ENCODE measurements around the gene RMND1.

RMND1 gene

DNA sequence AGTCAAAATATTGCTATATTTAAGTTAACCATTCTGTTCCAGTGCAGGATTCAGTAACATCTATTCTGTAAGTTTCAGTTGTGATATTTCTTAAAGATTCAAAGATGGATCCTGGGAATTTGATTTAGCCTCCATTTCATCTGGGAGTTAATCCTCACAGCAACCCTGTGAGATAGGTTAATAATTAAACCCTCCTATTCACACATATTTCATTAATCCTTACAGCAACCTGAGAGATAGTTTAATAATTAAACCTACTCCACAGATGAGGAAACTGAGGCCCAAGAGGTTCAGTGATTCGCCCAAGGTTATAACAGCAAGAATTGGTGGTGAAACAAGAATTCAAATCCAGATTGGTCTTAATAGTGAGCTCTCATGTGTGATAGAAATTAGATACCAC lies 49.7 kb downstream of the RMND1 start:
- no peak for DNase-seq (ENCODE audit: low spot score)
- TF ChIP-seq, protein P1, sequence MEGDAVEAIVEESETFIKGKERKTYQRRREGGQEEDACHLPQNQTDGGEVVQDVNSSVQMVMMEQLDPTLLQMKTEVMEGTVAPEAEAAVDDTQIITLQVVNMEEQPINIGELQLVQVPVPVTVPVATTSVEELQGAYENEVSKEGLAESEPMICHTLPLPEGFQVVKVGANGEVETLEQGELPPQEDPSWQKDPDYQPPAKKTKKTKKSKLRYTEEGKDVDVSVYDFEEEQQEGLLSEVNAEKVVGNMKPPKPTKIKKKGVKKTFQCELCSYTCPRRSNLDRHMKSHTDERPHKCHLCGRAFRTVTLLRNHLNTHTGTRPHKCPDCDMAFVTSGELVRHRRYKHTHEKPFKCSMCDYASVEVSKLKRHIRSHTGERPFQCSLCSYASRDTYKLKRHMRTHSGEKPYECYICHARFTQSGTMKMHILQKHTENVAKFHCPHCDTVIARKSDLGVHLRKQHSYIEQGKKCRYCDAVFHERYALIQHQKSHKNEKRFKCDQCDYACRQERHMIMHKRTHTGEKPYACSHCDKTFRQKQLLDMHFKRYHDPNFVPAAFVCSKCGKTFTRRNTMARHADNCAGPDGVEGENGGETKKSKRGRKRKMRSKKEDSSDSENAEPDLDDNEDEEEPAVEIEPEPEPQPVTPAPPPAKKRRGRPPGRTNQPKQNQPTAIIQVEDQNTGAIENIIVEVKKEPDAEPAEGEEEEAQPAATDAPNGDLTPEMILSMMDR (IDR thresholded peaks at IDR 0.05; ENCODE audit: extremely low read depth, insufficient read depth, missing control alignments): no peak
- in situ Hi-C loops (cut with MboI; ENCODE audit: low pct_unique_long_range_greater_than_20kb, low sequenced_read_pairs, unreplicated experiment): no loop called here

DNA sequence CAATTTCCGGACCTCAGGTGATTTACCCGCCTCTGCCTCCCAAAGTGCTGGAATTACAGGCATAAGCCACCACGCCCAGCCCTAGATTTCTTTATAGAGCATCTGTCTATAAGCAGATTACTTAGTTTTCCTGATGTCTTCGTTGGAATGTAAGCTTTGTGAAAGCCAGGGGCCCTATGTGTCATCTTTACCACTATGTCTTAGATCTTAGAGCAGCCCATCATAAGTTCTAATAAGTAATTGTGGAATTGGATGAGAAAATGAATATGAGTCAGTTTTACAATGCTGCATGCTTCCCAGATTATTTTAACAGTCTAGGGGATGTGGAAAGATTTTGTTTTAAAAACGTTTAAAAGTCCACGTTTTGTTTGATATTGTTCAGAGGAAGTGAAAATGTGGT lies 51.5 kb downstream of the RMND1 start:
- no peak for DNase-seq (ENCODE audit: low spot score)
- in situ Hi-C loops (cut with MboI; ENCODE audit: low pct_unique_long_range_greater_than_20kb, low sequenced_read_pairs, unreplicated experiment): no loop called here

DNA sequence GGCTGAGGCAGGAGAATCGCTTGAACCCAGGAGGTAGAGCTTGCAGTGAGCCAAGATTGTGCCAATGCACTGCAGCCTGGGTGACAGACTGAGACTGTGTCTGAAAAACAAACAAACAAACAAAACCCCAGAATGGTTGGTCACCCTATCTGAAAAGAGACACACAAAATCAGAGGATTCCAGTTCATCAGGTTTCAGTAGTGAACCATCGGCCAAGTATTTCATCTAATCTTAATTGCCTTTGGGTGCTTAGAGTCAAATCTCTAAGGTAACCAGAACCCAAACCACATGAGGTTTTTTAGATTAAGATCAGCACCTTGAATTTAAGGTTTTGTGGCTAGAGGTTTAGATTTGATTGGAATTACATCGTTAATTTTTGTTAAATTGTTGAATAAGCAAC lies 52.2 kb downstream of the RMND1 start:
- no peak for DNase-seq (ENCODE audit: low spot score)
- TF ChIP-seq, protein P1 (IDR thresholded peaks at IDR 0.05; ENCODE audit: extremely low read depth, insufficient read depth, missing control alignments): no peak
- in situ Hi-C loops (cut with MboI; ENCODE audit: low pct_unique_long_range_greater_than_20kb, low sequenced_read_pairs, unreplicated experiment): no loop called here

More for the DNA sequence above, 51.5 kb downstream of the RMND1 start:
- TF ChIP-seq, protein P1 (IDR thresholded peaks at IDR 0.05; ENCODE audit: extremely low read depth, insufficient read depth, missing control alignments): no peak

DNA sequence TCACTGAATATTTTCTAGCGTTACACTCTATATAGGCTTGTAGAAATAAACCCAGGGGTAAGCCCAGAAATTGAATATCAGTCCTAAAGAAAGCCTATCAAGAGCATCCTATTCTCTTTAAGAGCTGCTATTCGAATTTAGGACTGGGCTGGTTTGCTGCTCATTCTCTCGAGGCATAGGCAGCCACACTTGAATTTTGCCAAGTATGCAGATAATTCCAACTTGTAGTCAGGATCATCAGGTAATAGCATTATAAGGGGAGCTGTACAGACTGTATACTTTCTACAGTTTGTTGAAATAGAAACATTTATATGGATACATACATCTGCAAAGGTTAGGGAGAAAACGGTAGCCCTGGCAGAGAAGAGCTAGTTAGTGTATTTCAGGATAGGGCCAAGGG lies 58.5 kb downstream of the RMND1 start:
- no peak for DNase-seq (ENCODE audit: low spot score)
- in situ Hi-C loops (cut with MboI; ENCODE audit: low pct_unique_long_range_greater_than_20kb, low sequenced_read_pairs, unreplicated experiment): no loop called here

DNA sequence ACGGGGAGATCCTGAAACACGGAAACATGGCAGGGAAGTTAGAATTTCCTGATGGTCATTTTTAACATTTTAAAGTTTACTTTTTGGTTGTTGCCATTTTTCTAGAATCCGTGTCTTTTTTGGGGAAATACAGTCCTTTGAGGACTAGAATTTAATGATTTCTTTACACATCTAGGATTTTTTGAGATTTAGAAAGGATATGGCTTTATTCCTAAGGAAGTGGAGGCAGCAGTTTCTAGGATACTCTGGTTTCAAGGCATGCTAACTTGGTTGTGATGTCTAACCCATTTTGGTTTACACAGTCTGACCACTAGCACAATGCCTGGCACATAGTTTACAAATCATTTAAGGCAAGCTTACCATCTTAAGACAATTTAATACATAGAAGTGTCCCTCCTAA lies 59.5 kb downstream of the RMND1 start:
- TF ChIP-seq, protein P1 (IDR thresholded peaks at IDR 0.05; ENCODE audit: extremely low read depth, insufficient read depth, missing control alignments): no peak
- in situ Hi-C loops (cut with MboI; ENCODE audit: low pct_unique_long_range_greater_than_20kb, low sequenced_read_pairs, unreplicated experiment): no loop called here
- DNase-seq (ENCODE audit: low spot score): no peak

More for the DNA sequence above, 58.5 kb downstream of the RMND1 start:
- TF ChIP-seq, protein P1 (IDR thresholded peaks at IDR 0.05; ENCODE audit: extremely low read depth, insufficient read depth, missing control alignments): no peak

DNA sequence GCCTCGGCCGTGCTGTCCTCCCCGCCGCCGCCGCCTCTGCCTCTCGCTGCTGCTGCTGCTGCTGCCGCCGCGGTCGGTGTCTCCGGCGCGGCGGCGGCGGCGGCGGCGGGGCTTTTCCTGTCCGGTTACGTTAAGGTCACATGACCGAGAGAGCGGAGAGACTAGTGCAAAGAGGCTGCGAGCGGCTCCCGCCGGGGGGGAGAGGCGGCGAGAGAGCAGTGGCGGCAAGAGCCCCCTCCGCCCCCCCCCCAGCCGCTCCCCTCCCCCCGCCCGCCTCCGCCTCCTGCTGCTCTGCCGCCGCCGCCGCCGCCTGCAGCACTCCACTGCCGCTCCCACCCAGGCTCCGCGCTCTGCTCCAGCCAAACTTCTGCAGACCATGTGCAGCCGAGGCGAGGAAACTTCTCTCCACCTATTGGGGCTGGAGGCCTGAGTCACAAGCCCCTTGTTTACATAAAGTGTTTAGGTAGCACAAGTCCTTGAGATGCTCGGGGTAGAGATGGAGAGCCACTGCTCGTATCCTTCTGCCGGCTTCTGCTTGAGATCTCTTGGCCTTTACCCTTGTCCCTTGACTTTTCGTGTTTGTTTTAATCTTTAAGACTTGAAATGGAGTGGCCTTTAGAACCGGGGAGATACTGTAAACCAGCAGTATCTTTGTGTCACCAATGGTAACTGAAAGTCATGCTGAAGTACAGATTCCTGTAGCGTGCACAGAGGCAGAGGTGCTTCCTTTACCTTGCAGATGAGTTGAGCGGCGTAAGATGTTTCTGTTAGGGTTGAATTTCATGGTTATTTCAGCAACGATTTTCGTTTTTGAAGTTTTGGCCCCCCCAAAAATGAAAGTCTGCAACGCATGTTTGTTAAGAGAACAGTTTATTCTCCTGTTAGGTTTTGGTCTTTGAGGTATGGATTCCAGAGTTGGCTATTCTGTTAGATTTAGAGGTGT lies 60.2 kb downstream of the RMND1 start, which contains the start of gene ZBTB2:
Gene ZBTB2, minus strand, starts transcription at position 89 of the 943 bp plus-strand sequence. CDS start 17,922 bp downstream, outside the sequence.
- in situ Hi-C loops (cut with MboI; ENCODE audit: low pct_unique_long_range_greater_than_20kb, low sequenced_read_pairs, unreplicated experiment): no loop called here
- TF ChIP-seq, protein P1 (IDR thresholded peaks at IDR 0.05; ENCODE audit: extremely low read depth, insufficient read depth, missing control alignments): no peak
- peak; percentile 85 for DNase-seq (ENCODE audit: low spot score)

Data from GM13977 (cell line).